GM12872 (cell line): ENCODE data around the gene LRRC28.

Source experiments
- CTCF ChIP-seq: IDR thresholded peaks from 3 replicates; pipeline ENCODE4 v1.5.1; 2011; ENCODE audit warnings: low read depth, mild to moderate bottlenecking, low read length, moderate library complexity; ENCODE audit not compliant: insufficient read depth

Gene LRRC28

DNA sequence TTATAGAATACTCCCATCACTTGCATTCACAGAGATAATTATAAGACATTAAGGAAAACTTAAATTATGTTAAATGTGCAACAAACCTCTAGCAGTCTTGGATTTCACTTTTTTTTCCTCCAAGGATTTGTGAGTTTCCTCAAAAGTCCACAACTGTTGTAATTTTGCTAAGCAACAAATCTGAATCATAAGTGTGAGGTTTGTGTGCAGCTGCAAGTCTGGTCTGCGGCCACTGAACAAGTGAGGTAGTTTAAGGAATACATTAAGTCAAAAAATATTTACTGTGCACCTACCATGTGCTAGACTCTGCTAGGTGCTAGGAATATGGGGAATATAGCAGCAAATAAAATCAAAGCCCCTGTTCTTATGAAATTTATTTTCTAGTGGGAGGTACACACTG, 70.2 kb downstream of the LRRC28 start:
- TF ChIP-seq CTCF: no peak

- no peak for TF ChIP-seq CTCF
These were observed 71.5 kb downstream of the LRRC28 start for GRCh38 chr15:99322643-99323405.

- no peak for TF ChIP-seq CTCF
These were observed 72.9 kb downstream of the LRRC28 start for GRCh38 chr15:99324082-99324620.

DNA sequence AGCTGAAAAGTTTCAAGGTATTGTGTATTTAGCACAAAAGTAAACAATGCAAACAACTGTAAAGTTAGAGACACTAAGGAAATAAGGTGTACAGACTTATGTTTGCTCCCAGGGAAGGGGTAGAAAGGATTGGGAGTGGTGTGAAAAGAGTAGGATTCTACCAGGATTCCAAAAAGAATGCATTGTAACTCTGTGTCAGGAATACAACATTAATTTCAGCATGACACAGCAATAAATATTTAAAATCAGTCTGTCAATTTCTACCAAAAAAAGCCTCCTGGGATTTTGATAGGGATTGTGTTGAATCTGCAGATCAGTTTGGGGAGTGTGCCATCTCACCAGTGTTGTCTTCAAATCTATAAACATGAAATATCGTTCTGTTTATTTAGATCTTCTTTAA, 73.4 kb downstream of the LRRC28 start:
- no peak for TF ChIP-seq CTCF

DNA sequence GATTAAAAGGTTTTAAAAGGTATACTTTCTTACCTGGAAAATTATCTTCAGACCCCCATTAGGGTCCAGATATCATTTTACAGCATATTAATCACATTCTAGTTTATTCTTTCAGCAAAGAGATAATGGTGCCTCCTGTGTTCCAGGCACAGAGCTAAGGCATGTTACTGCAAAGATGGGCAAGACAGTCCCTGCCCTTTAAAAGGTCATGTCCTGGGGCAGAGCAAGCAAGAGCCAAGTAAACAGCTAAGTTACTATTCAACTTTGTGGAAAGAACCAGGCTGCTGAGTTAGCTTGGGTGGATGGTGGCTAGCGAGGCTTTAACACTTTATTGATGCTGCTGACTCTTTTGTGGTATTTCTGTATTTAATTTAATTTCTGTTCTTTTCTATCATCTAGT, 75.0 kb downstream of the LRRC28 start:
- TF ChIP-seq CTCF: no peak

GRCh38 chr15:99328106-99329072, 77.1 kb downstream of the LRRC28 start:
- no peak for TF ChIP-seq CTCF

DNA sequence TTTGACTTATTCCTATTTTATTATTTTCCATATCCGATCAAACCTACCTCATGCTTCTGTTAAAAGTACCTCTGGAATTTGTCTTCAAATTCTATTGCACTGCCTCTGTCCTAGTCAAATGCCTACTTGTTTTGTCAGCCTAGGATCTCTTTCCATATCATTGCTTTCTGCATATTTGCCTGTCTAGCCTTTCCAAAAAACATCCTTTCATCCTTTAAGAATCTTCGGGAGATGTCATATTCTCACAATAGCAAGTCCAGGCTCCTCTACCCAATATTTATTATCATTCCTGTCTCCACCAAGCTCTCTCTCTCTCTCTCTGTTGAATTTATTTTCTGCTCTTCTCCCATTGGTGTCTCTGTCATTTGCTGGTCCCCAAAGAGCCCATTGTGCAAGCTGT, 80.1 kb downstream of the LRRC28 start:
- no peak for TF ChIP-seq CTCF
